GM23248 (cell line): ENCODE results near the gene IQSEC1. TPM values are rescaled to one million over a fixed set of nuclear protein-coding genes. Genes with fewer than 3 reads are reported as not detected.

Source experiments
- DNase-seq: peaks from one replicate; pipeline ENCODE4 v3.0.0-alpha.2; 2015
- H2AFZ ChIP-seq: fragments of 200-600 bp; sonication (generic); 2 replicates; pipeline ENCODE4 v1.6.1; 2016; ENCODE audit warnings: antibody characterized with exemption
- H3F3A ChIP-seq: fragments of 200-600 bp; sonication (generic); 2 replicates; pipeline ENCODE4 v1.6.1; 2016; ENCODE audit warnings: mild to moderate bottlenecking, antibody characterized with exemption, mixed run types; ENCODE audit not compliant: insufficient read depth
- H3K27ac ChIP-seq: fragments of 200-600 bp; sonication (generic); 2 replicates; pipeline ENCODE4 v1.5.1; 2016; ENCODE audit warnings: mild to moderate bottlenecking
- H3K27me3 ChIP-seq: fragments of 200-600 bp; sonication (generic); replicated peaks from 2 replicates; pipeline ENCODE4 v1.6.1; 2016; ENCODE audit warnings: mild to moderate bottlenecking; ENCODE audit not compliant: insufficient read depth
- H3K36me3 ChIP-seq: fragments of 200-600 bp; sonication (generic); 2 replicates; pipeline ENCODE4 v1.6.1; 2016; ENCODE audit warnings: low read depth, mild to moderate bottlenecking
- H3K4me1 ChIP-seq: fragments of 200-600 bp; sonication (generic); 2 replicates; pipeline ENCODE4 v1.6.1; 2016; ENCODE audit warnings: mild to moderate bottlenecking; ENCODE audit not compliant: insufficient read depth
- H3K4me2 ChIP-seq: fragments of 200-600 bp; sonication (generic); one replicate; pipeline ENCODE4 v1.6.1; 2016; ENCODE audit warnings: mild to moderate bottlenecking; ENCODE audit not compliant: unreplicated experiment
- H3K4me3 ChIP-seq: fragments of 200-600 bp; sonication (generic); 2 replicates; pipeline ENCODE4 v1.5.1; 2016; ENCODE audit warnings: mild to moderate bottlenecking
- H3K79me2 ChIP-seq: fragments of 200-600 bp; sonication (generic); 2 replicates; pipeline ENCODE4 v1.6.1; 2016; ENCODE audit warnings: mild to moderate bottlenecking; ENCODE audit not compliant: insufficient read depth
- H3K9ac ChIP-seq: fragments of 200-600 bp; sonication (generic); 2 replicates; pipeline ENCODE4 v1.6.1; 2016; ENCODE audit warnings: mild to moderate bottlenecking
- H3K9me2 ChIP-seq: fragments of 200-600 bp; sonication (generic); 2 replicates; pipeline ENCODE4 v1.6.1; 2016; ENCODE audit warnings: mixed run types, mild to moderate bottlenecking, moderate library complexity; ENCODE audit not compliant: insufficient read depth
- H3K9me3 ChIP-seq: fragments of 200-600 bp; sonication (generic); one replicate; pipeline ENCODE4 v1.6.1; 2017; ENCODE audit warnings: low read depth
- H4K20me1 ChIP-seq: fragments of 200-600 bp; sonication (generic); 2 replicates; pipeline ENCODE4 v1.6.0; 2016; ENCODE audit not compliant: insufficient read depth
- EZH2 ChIP-seq: fragments of 200-600 bp; sonication (generic); IDR thresholded peaks from 2 replicates; pipeline ENCODE4 v1.6.1; 2018; ENCODE audit warnings: antibody characterized with exemption, mild to moderate bottlenecking; ENCODE audit not compliant: insufficient read depth, poor library complexity, severe bottlenecking
- EZH2phosphoT487 ChIP-seq: fragments of 200-600 bp; sonication (generic); IDR thresholded peaks from 2 replicates; pipeline ENCODE4 v1.6.1; 2018; ENCODE audit warnings: antibody characterized with exemption, moderate library complexity, mild to moderate bottlenecking, low read depth; ENCODE audit not compliant: insufficient read depth
- WGBS, 2 experiments: methylation state at CpG; one replicate each; pipeline ENCODE4 v1.1.6; 2015 to 2017; ENCODE audit warnings: low lambda C conversion rate in 2 of 2, low coverage in 1 of 2; ENCODE audit errors: missing lambda C conversion rate in 2 of 2; 5-methylcytosine and 5-hydroxymethylcytosine counted together
- in situ Hi-C: fragments of 300-500 bp; cut with MboI; formaldehyde crosslinking; loops from 2 replicates; pipeline ENCODE4 v1.15.0; 2020
- polyA plus RNA-seq: library from polyadenylated mRNA; unstranded; fragments of >200 nt; fragmentation: Nextera tagmentation; extraction: Ambion mirVana; gene quantifications from 2 replicates; pipeline ENCODE4 v1.2.1, GENCODE V29; 2016
- total RNA-seq: library from RNA; depleted of rRNA; stranded (reverse); fragments of >200 nt; shearing (Covaris generic); gene quantifications from 2 replicates; pipeline ENCODE4 v1.2.3, GENCODE V29; 2014

IQSEC1 gene
- total and polyA plus RNA-seq, 2 experiments from 2014 or later, result 5.1 to 21.6 TPM

DNA sequence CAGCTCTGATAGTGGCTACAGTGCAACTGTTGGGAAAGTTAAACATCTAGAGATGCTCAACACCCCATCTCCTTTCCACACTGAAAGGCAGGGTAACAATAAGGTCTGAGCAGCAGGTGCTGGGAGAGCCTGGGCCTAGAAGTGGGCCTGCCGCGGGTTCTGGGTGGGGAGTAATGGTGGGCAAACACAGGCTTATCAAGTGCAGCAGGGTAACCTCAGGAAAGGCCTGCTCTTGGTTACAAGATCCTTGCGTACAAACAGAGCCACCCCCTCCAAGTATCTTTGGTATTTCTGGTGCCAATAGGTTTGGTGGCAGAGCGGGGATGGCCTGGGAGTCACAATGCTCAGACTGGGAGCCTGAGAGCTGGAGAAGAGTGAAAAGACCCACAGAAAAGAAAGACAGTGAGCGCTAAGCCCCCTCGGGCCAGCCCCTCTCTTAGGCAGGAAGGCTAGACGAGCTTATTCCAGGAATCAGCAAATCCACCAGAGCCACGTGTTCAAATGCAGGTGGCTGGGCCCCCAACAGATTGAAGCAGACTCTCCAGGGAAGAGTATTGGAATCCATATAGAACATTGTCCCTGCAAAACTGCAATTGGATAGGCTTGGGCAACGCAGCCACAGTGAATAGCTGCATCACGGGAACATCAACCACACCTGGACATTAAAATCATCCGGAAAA, 2.7 kb downstream of the IQSEC1 start:
- no peaks in the 10 kb centered on the region for H3F3A ChIP-seq
- peaks cover 32% of the 10 kb centered on the region for H3K27me3 ChIP-seq
- H2AFZ ChIP-seq, result no peak overlapping the region
- H3K9me3 ChIP-seq, result no peaks in the 10 kb centered on the region
- no peaks in the 10 kb centered on the region for H4K20me1 ChIP-seq
- 65 to 67% methylated on average over 11 of the region's 11 CpGs for WGBS, 2 experiments
- H3K36me3 ChIP-seq, result no peaks in the 10 kb centered on the region
- DNase-seq, result no peak
- no peaks in the 10 kb centered on the region for H3K4me1 ChIP-seq
- H3K4me3 ChIP-seq, result no peak overlapping the region
- no peak overlapping the region for H3K27ac ChIP-seq
- in situ Hi-C loops, result no loop called here
- H3K9me2 ChIP-seq, result no peaks in the 10 kb centered on the region
- no peak overlapping the region for H3K9ac ChIP-seq
- no peak overlapping the region for H3K4me2 ChIP-seq
- no peaks in the 10 kb centered on the region for H3K79me2 ChIP-seq
- TF ChIP-seq EZH2 (no peak), EZH2phosphoT487 (no peak)

- Histone ChIP-seq H3K9me2 (no peaks in the 10 kb centered on the region), H3K4me1 (no peaks in the 10 kb centered on the region), H3K4me3 (no peak overlapping the region), H3K9me3 (no peaks in the 10 kb centered on the region), H3K4me2 (no peak overlapping the region), H3K27ac (no peak overlapping the region), H3F3A (no peaks in the 10 kb centered on the region), H3K9ac (no peak overlapping the region), H3K36me3 (no peaks in the 10 kb centered on the region), H3K79me2 (no peaks in the 10 kb centered on the region), H4K20me1 (no peaks in the 10 kb centered on the region), H3K27me3 (peaks cover 25% of the 10 kb centered on the region), H2AFZ (no peak overlapping the region)
- in situ Hi-C loops, result no loop called here
- no peak for DNase-seq
- TF ChIP-seq EZH2 (no peak), EZH2phosphoT487 (no peak)
- 76 to 95% methylated on average over 4 of the region's 4 CpGs for WGBS, 2 experiments
These were observed 3.7 kb downstream of the IQSEC1 start for GRCh38 chr3:13069495-13069894.

- no peak overlapping the region for H3K9ac ChIP-seq
- H3K4me1 ChIP-seq, result no peaks in the 10 kb centered on the region
- H3K9me3 ChIP-seq, result no peaks in the 10 kb centered on the region
- no peaks in the 10 kb centered on the region for H3K9me2 ChIP-seq
- in situ Hi-C loops, result no loop called here
- WGBS, 2 experiments, result 52 to 56% methylated on average over 4 of the region's 4 CpGs
- H4K20me1 ChIP-seq, result no peaks in the 10 kb centered on the region
- H3K27ac ChIP-seq, result no peak overlapping the region
- H3K79me2 ChIP-seq, result no peaks in the 10 kb centered on the region
- TF ChIP-seq EZH2phosphoT487 (no peak), EZH2 (no peak)
- H2AFZ ChIP-seq, result no peak overlapping the region
- H3K4me2 ChIP-seq, result no peak overlapping the region
- H3K36me3 ChIP-seq, result no peaks in the 10 kb centered on the region
- DNase-seq, result no peak
- H3K4me3 ChIP-seq, result no peak overlapping the region
- no peaks in the 10 kb centered on the region for H3F3A ChIP-seq
- H3K27me3 ChIP-seq, result peaks cover 15% of the 10 kb centered on the region
These were observed 4.8 kb downstream of the IQSEC1 start for GRCh38 chr3:13068269-13069010.

DNA sequence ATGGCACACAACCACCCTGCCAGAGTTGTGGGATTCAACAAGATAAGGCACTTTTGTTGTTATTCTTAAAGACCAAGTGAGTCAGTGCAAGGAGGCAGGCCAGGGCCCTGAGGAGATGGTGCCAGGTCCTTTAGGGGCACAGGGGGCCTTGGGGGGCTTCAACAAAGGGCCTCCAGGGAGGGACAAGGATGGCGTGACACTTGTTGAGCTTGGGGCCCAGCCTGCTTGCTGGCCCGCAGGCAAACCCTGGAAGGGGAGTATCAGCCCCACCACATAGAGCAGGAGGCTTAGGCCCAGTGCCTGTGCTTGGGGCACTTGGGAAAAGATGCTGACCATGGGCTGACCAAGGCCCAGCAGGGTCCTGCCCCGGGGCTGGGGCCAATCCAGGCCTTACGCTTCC, 5.5 kb downstream of the IQSEC1 start:
- Histone ChIP-seq H3K9me2 (no peaks in the 10 kb centered on the region), H3K27ac (no peak overlapping the region), H3K4me2 (no peak overlapping the region), H3K9ac (no peak overlapping the region), H3K4me1 (no peaks in the 10 kb centered on the region), H4K20me1 (no peaks in the 10 kb centered on the region), H3K9me3 (no peaks in the 10 kb centered on the region), H3K36me3 (no peaks in the 10 kb centered on the region), H3K79me2 (no peaks in the 10 kb centered on the region), H3K4me3 (no peak overlapping the region), H3K27me3 (peaks cover 10% of the 10 kb centered on the region; the same call in 1 of the 2 replicates), H3F3A (no peaks in the 10 kb centered on the region), H2AFZ (no peak overlapping the region)
- in situ Hi-C loops, result no loop called here
- WGBS, 2 experiments, result 53 to 56% methylated on average over 4 of the region's 4 CpGs
- no peak for DNase-seq
- TF ChIP-seq EZH2phosphoT487 (no peak), EZH2 (no peak)
